D721Med (cell line): ENCODE data around the gene MAP10.

ENCODE experiments used
- DNase-seq: peaks from one replicate; pipeline ENCODE4 v3.0.0; 2011; ENCODE audit warnings: low spot score; ENCODE audit not compliant: insufficient read length
- FAIRE-seq: peaks from 2 replicates; lab custom pipeline; 2011; peaks lifted over from hg19 to GRCh38; lab: Jason Lieb, UNC
- TF ChIP-seq, protein P1 (sequence below): IDR thresholded peaks from 2 replicates; pipeline ENCODE4 v1.5.1; 2012; ENCODE audit warnings: mild to moderate bottlenecking, control low read depth; ENCODE audit not compliant: insufficient read depth; ENCODE audit errors: missing control alignments

Gene MAP10

DNA sequence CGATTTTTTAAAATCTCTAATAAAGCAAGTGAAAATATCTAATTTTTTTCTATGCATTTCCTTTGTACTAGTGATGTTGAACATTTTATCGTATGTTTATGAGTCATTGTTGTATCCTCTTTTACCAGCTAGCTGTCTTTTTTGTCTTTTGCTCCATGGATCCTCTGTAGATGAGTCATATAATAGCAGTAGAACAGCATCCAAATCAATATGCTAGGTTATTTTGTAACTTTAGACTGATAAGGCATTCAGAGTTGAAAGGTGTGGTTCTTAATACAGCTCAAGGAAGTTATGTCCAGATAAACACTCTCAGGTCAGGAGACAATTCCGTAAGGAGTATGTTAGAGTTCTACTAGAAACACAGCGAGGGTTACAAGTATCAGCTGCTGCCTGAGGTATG, 31.9 kb downstream of the MAP10 start:
- no peak for DNase-seq
- peak; percentile 91 for FAIRE-seq
- TF ChIP-seq, protein P1, sequence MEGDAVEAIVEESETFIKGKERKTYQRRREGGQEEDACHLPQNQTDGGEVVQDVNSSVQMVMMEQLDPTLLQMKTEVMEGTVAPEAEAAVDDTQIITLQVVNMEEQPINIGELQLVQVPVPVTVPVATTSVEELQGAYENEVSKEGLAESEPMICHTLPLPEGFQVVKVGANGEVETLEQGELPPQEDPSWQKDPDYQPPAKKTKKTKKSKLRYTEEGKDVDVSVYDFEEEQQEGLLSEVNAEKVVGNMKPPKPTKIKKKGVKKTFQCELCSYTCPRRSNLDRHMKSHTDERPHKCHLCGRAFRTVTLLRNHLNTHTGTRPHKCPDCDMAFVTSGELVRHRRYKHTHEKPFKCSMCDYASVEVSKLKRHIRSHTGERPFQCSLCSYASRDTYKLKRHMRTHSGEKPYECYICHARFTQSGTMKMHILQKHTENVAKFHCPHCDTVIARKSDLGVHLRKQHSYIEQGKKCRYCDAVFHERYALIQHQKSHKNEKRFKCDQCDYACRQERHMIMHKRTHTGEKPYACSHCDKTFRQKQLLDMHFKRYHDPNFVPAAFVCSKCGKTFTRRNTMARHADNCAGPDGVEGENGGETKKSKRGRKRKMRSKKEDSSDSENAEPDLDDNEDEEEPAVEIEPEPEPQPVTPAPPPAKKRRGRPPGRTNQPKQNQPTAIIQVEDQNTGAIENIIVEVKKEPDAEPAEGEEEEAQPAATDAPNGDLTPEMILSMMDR: no peak

DNA sequence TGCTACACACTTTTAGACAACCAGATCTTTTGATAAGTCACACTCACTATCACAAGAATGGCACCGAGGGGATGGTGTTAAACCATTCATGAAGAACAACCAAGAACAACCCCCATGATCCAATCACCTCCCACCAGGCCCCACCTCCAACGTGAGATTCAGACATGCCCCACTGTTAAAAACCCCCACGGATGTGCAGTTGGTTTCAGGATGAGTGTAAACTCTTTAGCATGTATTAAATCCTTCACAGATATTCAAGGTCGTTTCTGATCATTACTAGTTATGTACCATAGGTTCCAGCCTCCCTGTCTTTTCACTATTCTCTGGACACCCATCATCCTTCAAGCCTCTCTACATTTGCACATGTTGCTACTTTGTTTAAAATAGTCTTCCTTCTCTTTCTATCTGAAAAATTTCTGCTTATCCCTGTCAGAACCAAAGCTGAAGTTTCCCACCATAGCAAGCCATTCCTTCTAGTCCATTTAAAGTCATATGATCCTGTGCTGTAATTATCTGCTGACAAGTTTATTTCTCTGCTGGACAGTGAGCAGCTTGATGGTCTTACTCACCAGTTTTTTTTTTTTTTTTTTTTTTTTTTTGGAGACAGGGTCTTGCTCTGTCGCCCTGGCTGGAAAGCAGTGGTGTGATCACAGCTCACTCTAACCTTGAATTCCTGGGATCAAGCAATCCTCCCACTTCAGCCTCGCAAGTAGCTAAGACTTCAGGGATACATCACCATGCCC, 36.8 kb downstream of the MAP10 start:
- TF ChIP-seq, protein P1: no peak
- peak; percentile 29 for FAIRE-seq

GRCh38 chr1:232844791-232845190, 39.6 kb downstream of the MAP10 start:
- FAIRE-seq (no peak), DNase-seq (no peak)
- TF ChIP-seq, protein P1: no peak

More for the DNA sequence above, 36.8 kb downstream of the MAP10 start:
- no peak for DNase-seq

- TF ChIP-seq, protein P1: no peak
Measured at GRCh38 chr1:232845406-232845955, 40.3 kb downstream of the MAP10 start.

GRCh38 chr1:232851532-232851931, 46.3 kb downstream of the MAP10 start:
- DNase-seq: no peak
- TF ChIP-seq, protein P1: no peak
- FAIRE-seq: no peak

More at GRCh38 chr1:232845406-232845955, 40.3 kb downstream of the MAP10 start:
- DNase-seq (no peak), FAIRE-seq (peak; percentile 38)

DNA sequence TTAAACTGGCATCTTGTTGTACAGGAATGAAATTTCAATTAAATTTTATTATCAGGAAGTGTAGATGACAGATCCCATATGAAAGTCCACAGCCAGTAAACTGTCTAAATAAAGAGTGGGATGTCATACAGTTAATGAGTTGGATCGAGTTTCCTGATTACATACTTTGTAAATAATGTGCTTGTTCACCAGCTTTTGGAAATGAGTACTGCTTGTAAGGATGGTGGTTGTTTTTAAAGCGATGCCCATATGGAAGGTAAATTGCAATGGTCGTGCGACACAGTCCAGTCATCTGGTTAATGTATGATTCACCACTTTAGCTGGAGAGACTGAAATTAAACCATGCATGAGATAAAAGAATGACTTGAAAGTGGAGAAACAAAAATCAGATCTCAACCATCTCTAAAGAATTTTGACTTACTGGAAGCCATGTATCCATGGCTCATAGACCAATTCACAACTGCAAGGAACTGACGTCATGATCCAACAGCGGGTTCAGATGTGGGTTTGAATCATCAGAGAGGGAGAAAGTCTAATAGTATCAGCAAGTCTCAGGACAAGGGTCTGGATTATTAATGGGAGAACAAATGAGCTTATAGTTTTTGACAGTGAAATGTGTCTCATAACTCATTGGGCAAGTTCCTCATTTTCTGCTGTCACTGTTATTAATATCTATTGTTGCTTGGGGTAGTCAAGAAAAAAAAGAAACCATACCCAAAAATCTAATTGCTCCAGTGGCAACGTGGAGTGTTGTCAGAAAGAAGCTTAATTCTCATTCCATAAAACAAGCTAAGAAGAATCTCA, 49.0 kb downstream of the MAP10 start:
- peak; percentile 6 for FAIRE-seq
- no peak for DNase-seq

More for the DNA sequence above, 49.0 kb downstream of the MAP10 start:
- TF ChIP-seq, protein P1: no peak
